Effector memory CD4-positive, alpha-beta T cell (primary cell): ENCODE measurements around the gene DMRTB1.

Experiments used
- DNase-seq, 3 donors: peaks; one replicate each; pipeline ENCODE4 v3.0.0-alpha.2; 2020
- H3K27ac ChIP-seq: 2 replicates; pipeline ENCODE4 v1.7.0; 2013; ENCODE audit warnings: mild to moderate bottlenecking, low read length, moderate library complexity; ENCODE audit not compliant: insufficient read depth, poor library complexity, severe bottlenecking
- H3K27me3 ChIP-seq: replicated peaks from 2 replicates; pipeline ENCODE4 v1.7.0; 2013; ENCODE audit warnings: mild to moderate bottlenecking, low read length; ENCODE audit not compliant: insufficient read depth, control insufficient read depth, poor library complexity, severe bottlenecking
- H3K36me3 ChIP-seq: 2 replicates; pipeline ENCODE4 v1.7.0; 2013; ENCODE audit warnings: mild to moderate bottlenecking, low read length, moderate library complexity; ENCODE audit not compliant: control insufficient read depth, insufficient read depth
- H3K4me1 ChIP-seq: 2 replicates; pipeline ENCODE4 v1.7.0; 2013; ENCODE audit warnings: low read length, mild to moderate bottlenecking; ENCODE audit not compliant: control insufficient read depth, insufficient read depth, poor library complexity, severe bottlenecking
- H3K4me3 ChIP-seq: 2 replicates; pipeline ENCODE4 v1.7.0; 2013; ENCODE audit warnings: low read length, low read depth, mild to moderate bottlenecking; ENCODE audit not compliant: insufficient read depth, poor library complexity, severe bottlenecking
- H3K9me3 ChIP-seq: 2 replicates; pipeline ENCODE4 v1.7.0; 2013; ENCODE audit warnings: mild to moderate bottlenecking, low read length, moderate library complexity; ENCODE audit not compliant: control insufficient read depth
- total RNA-seq, 3 donors: gene quantifications; one replicate each; lab custom pipeline; 2026; lab: John Stamatoyannopoulos, UW

The DMRTB1 gene
- total RNA-seq, result 0 reads per million in 3 donors

DNA sequence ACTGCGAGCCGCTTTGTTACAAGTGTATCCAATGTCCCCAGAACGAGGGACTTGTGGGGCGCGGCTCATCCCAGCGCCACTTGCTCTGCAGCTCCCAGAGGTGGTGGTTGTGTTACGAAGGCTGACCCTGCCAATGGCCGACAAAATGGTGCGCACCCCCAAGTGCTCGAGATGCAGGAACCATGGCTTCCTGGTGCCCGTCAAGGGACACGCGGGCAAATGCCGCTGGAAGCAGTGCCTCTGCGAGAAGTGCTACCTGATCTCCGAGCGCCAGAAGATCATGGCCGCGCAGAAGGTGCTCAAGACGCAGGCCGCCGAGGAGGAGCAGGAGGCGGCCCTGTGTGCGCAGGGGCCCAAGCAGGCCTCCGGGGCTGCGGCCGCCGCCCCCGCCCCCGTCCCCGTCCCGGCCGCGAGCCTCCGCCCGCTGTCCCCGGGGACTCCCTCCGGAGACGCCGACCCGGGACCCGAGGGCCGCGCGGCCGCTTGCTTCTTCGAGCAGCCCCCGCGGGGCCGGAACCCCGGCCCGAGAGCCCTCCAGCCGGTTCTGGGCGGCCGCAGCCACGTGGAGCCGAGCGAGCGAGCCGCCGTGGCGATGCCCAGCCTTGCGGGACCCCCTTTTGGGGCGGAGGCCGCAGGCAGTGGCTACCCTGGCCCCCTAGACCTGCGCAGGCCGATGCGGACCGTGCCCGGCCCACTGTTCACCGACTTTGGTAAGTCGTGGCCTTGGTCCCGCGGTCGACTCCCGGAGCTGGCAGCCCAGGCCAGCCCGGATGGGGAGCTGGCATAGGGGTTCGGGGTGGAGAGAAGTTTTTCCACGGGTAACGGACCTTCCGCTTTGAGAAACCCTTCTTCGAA is at the start of gene DMRTB1:
Gene DMRTB1 (plus strand): TSS at position 79 of the 855 bp plus-strand sequence. CDS start 55 bp downstream, at position 134.
- no peaks in the 10 kb centered on the region for H3K4me1 ChIP-seq
- H3K27me3 ChIP-seq, result no peaks in the 10 kb centered on the region
- no peak within 1 kb of the TSS for H3K4me3 ChIP-seq
- H3K27ac ChIP-seq, result no peak within 1 kb of the TSS
- no peaks in the 10 kb centered on the region for H3K36me3 ChIP-seq
- DNase-seq, result no peak
- H3K9me3 ChIP-seq, result no peaks in the 10 kb centered on the region

DNA sequence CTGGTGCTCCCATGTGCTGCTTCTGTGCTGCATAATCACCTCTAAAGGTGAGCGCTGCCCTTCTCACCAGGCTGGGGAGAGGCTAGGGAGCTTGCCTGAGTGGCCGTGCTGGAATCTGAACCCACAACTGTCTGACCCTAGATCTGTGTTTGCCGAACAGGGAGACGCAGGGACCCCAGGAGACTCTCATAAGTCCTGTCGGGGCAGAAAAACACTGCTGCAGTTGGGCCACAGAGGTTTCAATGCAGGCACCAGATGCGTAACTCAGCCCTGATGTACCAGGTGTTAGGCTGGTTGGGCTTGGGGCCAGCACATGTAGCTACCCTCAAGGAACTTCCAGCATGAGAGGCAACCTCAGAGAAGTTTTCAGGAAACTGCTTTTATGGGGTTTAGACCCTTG is 49.5 kb upstream of the DMRTB1 start:
- peaks cover 37% of the 10 kb centered on the region for H3K4me1 ChIP-seq
- no peaks in the 10 kb centered on the region for H3K27me3 ChIP-seq
- H3K27ac ChIP-seq, result no peak overlapping the region
- DNase-seq, result no peak
- H3K4me3 ChIP-seq, result no peak overlapping the region
- no peaks in the 10 kb centered on the region for H3K36me3 ChIP-seq
- H3K9me3 ChIP-seq, result no peaks in the 10 kb centered on the region

DNA sequence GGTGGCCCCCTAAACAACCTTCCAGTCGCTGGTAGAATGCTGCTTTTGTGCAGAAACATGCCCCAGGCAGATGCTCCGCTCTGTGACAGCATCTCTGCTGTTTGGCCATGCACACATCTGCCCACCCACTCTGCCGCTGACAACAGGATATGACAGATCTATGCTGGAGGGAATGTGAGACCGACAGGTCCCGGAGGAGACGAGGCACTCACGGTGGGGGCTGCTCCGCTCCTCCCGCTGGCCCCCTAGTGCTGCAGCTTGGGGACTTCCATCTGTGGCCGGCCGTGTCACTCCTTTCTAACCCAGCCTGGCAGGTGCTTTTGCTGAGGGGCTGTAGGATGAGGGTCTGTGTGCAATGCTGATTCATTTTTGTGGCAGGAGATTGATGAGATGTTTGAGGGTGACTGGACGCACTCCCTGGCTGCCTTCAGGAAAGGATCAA is 49.1 kb upstream of the DMRTB1 start:
- Histone ChIP-seq H3K4me3 (no peak overlapping the region), H3K27ac (no peak overlapping the region), H3K4me1 (peaks cover 38% of the 10 kb centered on the region), H3K9me3 (no peaks in the 10 kb centered on the region), H3K36me3 (no peaks in the 10 kb centered on the region), H3K27me3 (no peaks in the 10 kb centered on the region)
- DNase-seq, result peak in 2 of 3 donors; percentile 30 to 36

DNA sequence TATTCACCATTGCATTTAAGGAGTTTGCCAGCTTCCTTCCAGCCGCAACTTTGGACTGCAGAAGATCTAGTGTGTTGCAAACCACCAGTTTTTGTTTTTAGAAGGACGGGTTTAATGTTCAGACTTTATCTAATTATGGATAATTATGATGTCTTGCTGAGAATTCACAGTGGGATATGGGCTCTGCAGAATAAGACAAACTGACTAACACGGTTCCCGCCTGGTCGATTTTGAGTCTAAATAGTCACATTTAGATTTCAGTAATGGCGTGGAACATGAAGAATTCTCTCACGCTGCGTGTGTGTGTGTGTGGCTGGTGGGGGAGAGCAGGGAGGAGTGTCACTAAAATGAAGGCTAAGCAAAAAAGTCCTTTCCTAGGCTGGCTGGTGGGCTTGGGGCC is 48.5 kb upstream of the DMRTB1 start:
- Histone ChIP-seq H3K27ac (no peak overlapping the region), H3K36me3 (no peaks in the 10 kb centered on the region), H3K4me3 (no peak overlapping the region), H3K9me3 (no peaks in the 10 kb centered on the region), H3K27me3 (no peaks in the 10 kb centered on the region), H3K4me1 (peaks cover 38% of the 10 kb centered on the region)
- DNase-seq, result no peak

DNA sequence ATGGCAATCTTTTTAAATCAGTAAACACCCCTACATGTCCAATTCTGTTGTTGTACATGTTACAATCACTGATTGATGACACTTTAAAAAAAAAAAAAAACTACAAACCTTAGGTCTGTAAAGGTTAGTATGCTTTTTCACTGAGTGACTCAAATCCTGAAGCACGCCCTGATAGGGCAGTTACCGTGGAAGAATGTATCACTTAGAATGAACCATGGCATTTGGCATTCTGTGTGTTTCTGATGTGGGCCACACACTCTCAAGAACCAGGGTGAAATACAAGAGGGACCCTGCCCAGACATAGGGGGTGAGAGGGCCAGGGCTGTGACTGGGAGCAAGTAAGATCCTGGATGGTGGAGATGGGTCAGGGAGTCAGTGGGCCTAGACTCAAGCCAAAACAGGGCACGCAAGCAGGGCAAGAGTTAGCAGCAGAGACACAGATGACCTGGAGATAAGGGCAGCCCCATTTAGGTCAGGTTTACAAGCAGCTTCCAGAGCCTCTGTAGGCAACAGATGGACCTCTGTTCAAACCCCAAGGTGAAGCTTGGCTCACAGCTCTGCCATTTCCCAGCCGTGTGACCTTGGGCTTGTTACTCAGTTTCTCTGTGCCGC is 47.6 kb upstream of the DMRTB1 start:
- no peak overlapping the region for H3K4me3 ChIP-seq
- H3K27me3 ChIP-seq, result no peaks in the 10 kb centered on the region
- H3K4me1 ChIP-seq, result peaks cover 38% of the 10 kb centered on the region
- peak overlapping the region; percentile 76 for H3K27ac ChIP-seq
- H3K9me3 ChIP-seq, result no peaks in the 10 kb centered on the region
- no peaks in the 10 kb centered on the region for H3K36me3 ChIP-seq
- DNase-seq, result no peak

DNA sequence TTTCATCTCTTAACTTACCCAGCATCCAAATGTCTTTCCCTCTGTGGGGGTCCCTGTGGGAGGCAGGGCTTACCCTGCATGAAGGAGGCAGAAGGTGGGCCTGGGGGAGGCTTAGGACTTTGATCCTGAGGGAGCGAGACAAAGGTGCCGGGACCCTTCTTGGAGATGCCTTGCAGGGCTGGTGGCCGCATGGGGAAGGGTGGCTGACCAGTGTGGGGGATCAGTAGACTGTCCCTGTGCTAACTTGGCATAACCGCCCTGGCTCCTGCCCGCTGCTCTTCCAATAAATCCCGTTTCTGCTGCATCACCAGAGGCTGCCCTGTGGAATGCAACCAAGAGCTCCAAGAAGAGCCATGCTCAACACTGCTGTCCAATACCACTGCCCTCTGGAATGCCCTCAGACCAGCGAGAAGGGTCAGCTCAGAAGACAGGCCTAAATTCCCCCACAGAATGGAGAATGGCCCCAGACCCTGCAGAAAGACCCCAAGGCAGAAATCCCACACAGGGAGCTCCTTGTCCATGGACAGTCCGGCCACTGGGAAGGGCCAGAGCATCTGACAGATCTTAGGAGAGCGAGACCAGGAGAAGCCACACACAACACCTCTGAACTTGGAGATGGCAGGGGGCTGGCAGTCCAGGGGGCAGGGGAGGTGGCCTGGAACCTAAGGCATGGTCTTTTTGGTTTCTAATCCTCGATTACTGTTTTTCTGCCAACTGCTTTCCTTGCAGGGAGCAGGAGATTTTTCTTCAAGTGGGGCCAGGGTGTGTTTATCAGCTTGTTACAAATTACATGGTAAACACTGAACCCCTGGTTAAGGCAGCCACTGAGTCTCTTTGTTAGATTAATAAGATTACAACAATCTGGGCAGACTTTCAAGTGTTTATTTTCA is 46.7 kb upstream of the DMRTB1 start:
- H3K4me1 ChIP-seq, result peaks cover 38% of the 10 kb centered on the region

DNA sequence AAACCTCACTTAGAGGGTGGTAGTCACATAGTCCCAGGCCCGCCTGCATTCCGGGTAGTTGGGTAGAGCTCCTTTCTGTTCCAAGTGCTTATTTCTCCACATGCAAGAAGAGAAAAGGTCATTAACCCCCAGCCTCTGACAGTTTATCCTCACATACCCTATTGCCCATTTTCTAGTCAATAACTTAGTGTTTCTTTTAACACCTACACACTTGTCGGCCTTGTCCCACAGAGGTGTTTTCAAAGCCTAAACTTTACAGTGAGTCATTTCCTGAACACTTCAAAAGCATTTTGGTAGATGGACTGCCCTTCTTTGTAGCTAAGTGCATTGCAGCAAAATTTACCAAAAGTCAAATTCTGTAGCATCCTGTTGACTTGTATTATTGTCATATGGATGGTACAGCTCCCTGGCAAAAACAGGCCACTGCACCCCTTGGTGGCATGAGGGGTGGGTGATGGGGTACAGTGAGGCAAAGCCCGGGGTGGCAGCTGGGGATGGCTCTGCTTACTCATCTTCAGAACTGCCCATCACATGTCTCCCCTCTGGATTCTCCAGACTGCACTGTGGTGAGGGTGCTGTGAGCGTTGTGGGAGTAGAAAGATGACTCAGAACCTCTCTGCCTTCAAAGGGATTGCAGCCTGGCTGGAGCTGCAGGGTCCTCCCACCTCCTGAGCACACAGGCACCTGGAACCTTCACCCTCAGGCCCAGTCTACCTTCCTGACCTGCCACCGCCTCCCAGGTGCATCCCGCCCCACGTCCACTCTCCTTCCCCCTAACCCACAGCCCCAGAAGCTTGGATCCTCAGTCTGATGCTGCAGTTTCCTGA is 45.8 kb upstream of the DMRTB1 start:
- H3K27ac ChIP-seq, result peak overlapping the region; percentile 76

More for the DNA sequence above, 46.7 kb upstream of the DMRTB1 start:
- Histone ChIP-seq H3K9me3 (no peaks in the 10 kb centered on the region), H3K36me3 (no peaks in the 10 kb centered on the region), H3K27ac (peak overlapping the region; percentile 76), H3K27me3 (no peaks in the 10 kb centered on the region), H3K4me3 (peak overlapping the region; percentile 15)
- DNase-seq, result no peak

DNA sequence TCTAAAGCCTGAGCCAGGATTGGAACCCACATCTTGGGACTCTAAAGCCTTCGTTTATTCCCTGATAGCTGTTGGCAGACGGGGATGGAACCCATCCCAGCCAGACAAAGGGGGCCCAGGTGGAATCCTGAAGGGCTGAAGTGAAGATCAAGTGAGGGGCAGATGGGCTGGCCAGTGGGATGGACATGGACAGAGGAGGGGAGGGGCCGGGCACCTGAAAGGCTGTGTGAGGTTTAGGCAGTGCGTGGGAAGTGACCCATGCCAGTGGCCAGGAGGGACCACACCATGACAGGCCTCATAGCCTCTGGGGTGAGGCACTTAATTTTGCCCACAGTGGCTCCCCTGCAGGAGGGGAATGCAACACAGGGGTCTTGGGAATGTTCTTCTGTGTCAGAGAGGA is 44.6 kb upstream of the DMRTB1 start:
- Histone ChIP-seq H3K4me1 (peaks cover 35% of the 10 kb centered on the region), H3K4me3 (no peak overlapping the region), H3K27ac (peak overlapping the region; percentile 76), H3K36me3 (no peaks in the 10 kb centered on the region), H3K27me3 (no peaks in the 10 kb centered on the region), H3K9me3 (no peaks in the 10 kb centered on the region)
- DNase-seq, result no peak

More for the DNA sequence above, 45.8 kb upstream of the DMRTB1 start:
- Histone ChIP-seq H3K4me3 (peak overlapping the region; percentile 15), H3K4me1 (peaks cover 38% of the 10 kb centered on the region), H3K36me3 (no peaks in the 10 kb centered on the region), H3K9me3 (no peaks in the 10 kb centered on the region), H3K27me3 (no peaks in the 10 kb centered on the region)
- peak; percentile 13 to 65 (median 39) for DNase-seq

DNA sequence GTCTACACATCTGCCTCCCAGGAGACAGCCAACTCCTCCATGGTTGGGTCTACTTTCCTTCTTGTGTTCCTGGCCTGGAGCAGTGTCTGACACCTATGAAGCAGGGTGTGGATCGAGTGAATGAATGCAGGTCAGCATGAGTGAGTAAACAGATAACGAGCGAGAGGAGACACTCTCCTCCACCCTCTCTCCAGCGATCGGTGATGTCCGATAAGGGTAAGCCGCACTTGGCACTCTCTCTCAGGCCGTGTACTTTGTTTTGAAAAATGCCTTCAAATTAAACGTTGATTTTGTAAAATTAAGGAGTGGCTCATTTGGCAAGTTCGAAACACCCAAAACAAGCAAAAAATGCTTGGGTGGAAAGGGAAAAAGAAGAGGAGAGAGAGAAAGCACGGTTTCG is 43.8 kb upstream of the DMRTB1 start:
- H3K27me3 ChIP-seq, result no peaks in the 10 kb centered on the region
- peaks cover 33% of the 10 kb centered on the region for H3K4me1 ChIP-seq
- H3K36me3 ChIP-seq, result no peaks in the 10 kb centered on the region
- H3K4me3 ChIP-seq, result no peak overlapping the region
- no peaks in the 10 kb centered on the region for H3K9me3 ChIP-seq
- H3K27ac ChIP-seq, result no peak overlapping the region
- DNase-seq, result no peak
